ENCODE measurements around the gene GOLT1A.

The GOLT1A gene

DNA sequence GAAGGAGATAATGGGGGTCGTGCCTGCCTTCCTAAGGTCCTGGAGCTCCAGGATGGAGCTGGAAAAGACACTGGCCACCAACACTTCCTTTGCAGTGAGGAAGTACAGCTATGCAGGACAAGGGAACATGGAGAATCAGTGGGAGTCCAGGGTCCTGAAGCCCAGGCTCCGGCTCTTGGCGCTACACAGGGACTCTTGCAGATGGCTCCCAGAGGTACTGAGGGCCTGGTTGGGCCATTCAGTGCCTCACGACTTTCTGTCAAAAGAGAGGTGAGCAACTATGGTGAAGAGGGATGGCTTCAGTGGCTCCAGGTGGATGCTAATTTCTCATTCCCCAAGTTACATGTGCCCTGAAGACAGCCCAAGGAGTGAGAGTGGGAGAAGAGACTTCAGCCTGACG is 60.1 kb downstream of the GOLT1A start:
- DNase-seq = no peak

DNA sequence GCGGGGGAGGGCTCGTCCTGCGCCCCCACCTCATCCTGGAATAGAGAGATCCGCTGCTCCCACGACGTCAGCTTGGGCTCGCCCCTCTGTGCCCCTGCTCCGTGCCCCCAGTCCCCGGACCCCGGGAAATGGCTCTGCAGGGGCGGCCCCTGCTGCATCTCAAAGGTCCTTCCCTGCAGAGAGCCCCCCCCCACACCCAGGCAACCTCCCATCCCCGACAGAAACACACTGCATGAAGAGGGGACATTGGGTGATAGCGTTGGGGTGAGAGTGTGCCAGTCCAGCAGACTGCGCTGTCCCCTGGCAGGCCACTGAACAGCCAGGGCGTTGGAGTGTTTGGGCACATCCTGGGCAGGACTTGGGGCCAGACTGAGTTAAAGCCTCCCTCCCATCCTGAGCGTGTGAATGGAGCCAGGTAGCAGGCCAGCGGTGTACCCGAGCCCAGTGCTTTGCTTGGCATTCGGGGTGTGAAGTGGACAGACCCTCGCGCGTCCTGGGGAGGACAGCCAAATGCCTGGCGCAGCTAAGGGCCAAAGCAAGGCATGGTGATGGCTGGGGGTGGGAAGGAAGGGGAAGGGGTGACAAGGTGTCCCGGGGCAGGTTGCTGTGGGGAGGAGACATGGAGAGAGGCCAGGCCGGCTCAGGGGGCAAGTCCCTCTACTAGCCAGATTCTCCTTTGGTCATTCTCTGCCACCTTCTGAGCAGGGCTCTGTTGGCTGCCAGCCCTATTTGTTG is 61.3 kb downstream of the GOLT1A start:
- no peak for DNase-seq

DNA sequence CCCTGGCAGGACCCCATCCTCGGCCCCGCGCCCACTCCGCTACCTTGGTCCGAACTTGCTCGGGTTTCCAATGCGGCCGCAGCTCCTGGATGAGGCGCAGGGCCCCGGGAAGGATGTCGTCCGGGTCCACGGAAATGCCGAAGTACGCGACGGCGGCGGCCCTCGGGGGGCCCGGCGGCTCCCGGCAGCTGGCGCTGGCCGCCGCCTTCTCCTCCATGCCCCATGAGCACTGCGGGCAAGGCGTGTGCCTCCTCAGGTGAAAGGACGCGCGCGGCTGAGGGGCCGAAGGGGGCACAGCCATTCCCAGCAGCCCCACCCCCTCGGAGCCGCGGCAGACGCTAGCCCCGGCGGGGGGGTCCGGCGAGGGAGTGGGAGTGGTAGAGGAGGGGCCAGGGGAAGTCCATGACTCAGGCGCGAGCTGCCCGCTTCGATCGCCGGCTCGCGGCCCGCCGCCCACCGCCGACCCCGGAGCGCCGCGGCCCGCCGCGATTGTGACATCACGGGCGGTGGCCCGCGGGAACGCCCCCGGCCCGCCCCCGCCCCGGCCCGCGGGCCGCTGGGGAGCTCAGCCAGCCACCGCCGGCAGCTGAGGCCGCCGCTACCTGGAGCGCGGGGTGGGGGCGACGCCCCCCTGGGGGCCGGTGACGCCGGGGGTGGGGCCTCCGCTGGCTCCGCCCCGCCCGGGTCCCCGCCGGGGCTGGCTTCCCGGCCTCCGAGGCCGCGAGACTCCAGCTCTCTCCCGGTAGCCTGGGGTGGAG is 62.1 kb downstream of the GOLT1A start, which contains the start of gene ETNK2:
Gene ETNK2, minus strand, starts transcription at position 493 of the 758 bp plus-strand sequence. Its CDS starts 192 bp downstream, at position 301.
- peak; percentile 71 for DNase-seq

DNA sequence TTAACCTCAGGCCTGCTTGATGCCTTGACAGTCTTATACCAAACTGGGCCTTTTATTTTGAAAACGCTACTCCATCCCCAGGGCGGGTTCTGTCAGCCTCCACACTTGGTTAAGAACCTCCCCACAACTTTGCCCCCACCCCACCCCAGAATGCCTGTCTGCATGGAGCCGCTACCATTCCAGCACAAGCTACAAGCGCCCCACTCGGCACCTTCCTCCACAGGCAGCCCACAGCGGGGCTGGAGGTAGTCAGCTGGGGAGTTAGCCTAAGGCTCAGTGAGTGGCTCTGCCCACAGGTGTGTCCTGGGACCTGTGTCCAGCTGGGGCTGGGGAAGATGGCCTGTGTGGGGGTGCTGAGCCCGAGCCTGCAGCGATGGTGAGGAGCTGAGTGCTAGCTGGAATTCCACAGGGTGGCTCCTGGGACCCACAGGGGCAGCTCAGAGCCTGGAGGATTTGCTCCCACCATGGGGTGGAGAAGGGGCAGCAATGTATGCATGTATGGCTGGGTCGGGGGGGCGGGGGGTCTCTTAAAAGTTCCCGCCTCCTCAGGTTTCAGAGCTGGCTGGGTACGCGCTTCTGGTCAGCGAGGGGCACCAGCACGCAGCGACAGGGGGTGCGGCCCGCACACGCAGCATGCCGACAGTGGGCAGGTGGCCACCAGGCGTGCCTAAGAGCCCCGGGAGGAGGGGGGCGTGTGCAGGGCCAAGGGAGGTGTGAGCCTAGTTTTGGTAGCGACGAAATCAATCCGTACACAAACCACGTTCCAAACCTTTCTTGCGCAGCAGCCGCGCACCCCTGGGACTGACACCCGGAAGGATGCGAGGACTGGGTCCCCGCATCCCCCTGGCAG is 62.9 kb downstream of the GOLT1A start:
- DNase-seq = no peak

DNA sequence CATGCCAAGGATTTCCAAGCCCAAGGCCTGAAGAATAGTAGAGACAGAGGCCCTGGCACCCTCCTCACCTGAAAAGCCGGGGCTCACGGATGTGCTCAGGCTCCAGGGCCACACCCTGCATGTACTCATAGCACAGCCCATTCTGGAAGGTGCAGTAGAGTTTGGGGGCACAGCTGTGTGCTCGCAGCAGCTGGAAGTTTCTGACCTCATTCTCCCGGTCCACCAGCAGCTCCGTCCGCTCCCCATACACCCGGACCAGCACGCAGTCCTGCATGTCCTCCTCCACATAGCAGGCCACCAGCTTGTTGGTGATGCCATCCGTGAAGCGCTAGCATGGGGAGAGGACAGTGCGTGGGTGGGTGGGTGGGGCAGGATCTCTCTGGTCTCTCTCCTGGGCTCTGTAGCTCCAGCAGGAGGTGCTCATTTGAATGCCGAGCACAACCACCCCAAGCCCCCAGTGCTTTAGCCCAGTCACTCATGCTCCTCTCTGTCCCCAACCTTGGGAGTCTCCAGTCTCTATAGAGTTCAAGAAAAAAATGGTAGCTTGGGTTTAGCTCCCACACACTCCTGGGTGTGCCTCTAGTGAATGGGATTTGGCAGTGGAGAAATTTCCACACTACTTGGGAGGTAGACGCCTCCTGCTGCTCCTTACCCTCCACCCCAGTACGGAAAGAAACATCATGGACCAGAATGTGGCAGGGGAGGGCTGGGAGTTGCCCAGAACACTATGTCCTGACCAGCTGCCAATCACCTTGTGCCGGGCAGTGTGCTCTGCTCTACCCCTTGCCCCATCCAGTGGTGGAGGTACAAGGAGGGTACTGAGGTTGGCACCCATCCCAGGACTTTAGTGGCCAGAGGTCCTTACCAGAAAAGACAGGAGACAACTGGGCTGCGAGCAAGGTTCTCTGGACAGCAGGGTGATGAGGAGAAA is 63.9 kb downstream of the GOLT1A start:
- no peak for DNase-seq

DNA sequence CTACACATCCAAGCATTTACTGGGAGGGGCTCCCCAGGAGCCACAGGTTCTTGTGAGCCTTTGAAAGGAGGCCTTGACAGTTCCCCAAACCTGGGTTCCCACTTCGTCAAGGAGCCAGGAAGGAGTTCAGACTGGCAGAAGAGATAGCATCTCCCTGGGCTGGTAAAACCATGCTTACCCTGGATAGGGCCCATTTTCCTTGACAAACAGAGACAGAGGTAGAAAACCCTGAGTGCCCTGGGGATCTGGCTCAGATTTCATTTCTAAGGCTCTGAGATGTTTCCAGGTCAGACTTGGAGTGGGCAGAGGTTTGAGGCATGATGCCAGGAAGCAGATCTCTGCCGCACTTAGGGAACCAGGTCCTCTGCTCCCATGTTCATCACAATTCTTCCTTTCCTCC is 64.7 kb downstream of the GOLT1A start:
- no peak for DNase-seq
